Loucy (cell line): Measurements from ENCODE around the gene DDB1.

Experiments
- H2AFZ ChIP-seq: fragments of 200-600 bp; sonication (generic); 2 replicates; pipeline ENCODE4 v1.6.0; 2016; ENCODE audit warnings: antibody characterized with exemption, mild to moderate bottlenecking, low read length, moderate library complexity
- H3F3A ChIP-seq: fragments of 200-600 bp; 2 replicates; pipeline ENCODE4 v1.6.0; 2016; ENCODE audit warnings: antibody characterized with exemption, low read depth, mild to moderate bottlenecking
- H3K27me3 ChIP-seq: fragments of 200-600 bp; sonication (generic); 2 replicates; pipeline ENCODE4 v1.6.1; 2014; ENCODE audit warnings: low read length, mild to moderate bottlenecking; ENCODE audit not compliant: insufficient read depth, poor library complexity, severe bottlenecking
- H3K36me3 ChIP-seq: fragments of 200-600 bp; sonication (generic); 2 replicates; pipeline ENCODE4 v1.6.1; 2016; ENCODE audit warnings: low read length; ENCODE audit not compliant: insufficient read depth
- H3K4me1 ChIP-seq: fragments of 200-600 bp; sonication (generic); 2 replicates; pipeline ENCODE4 v1.5.1; 2014; ENCODE audit warnings: low read length, mild to moderate bottlenecking; ENCODE audit not compliant: insufficient read depth, poor library complexity, severe bottlenecking
- H3K4me2 ChIP-seq: fragments of 200-600 bp; sonication (generic); 2 replicates; pipeline ENCODE4 v1.6.0; 2014; ENCODE audit warnings: antibody characterized with exemption, low read length, low read depth, mild to moderate bottlenecking; ENCODE audit not compliant: poor library complexity, severe bottlenecking
- H3K4me3 ChIP-seq: fragments of 200-600 bp; sonication (generic); 2 replicates; pipeline ENCODE4 v1.5.1; 2014; ENCODE audit warnings: low read length, mild to moderate bottlenecking, mixed read lengths; ENCODE audit not compliant: poor library complexity, severe bottlenecking
- H3K79me2 ChIP-seq: fragments of 200-600 bp; sonication (generic); 2 replicates; pipeline ENCODE4 v1.6.1; 2014; ENCODE audit warnings: low read length; ENCODE audit not compliant: insufficient read depth
- H3K9ac ChIP-seq: fragments of 200-600 bp; sonication (generic); 2 replicates; pipeline ENCODE4 v1.6.0; 2014; ENCODE audit warnings: mild to moderate bottlenecking, low read depth, low read length, moderate library complexity; ENCODE audit not compliant: poor library complexity, severe bottlenecking
- H3K9me2 ChIP-seq: fragments of 200-600 bp; sonication (generic); replicated peaks from 2 replicates; pipeline ENCODE4 v1.6.1; 2016; ENCODE audit warnings: low read depth, low read length, mixed read lengths
- H3K9me3 ChIP-seq: fragments of 200-600 bp; sonication (generic); 2 replicates; pipeline ENCODE4 v1.6.1; 2014; ENCODE audit warnings: mild to moderate bottlenecking, antibody characterized with exemption, low read length, low read depth; ENCODE audit not compliant: insufficient read depth
- H4K20me1 ChIP-seq: fragments of 200-600 bp; sonication (generic); 2 replicates; pipeline ENCODE4 v1.6.0; 2014; ENCODE audit warnings: antibody characterized with exemption, low read length, mild to moderate bottlenecking; ENCODE audit not compliant: insufficient read depth, poor library complexity, severe bottlenecking
- EZH2phosphoT487 ChIP-seq: fragments of 200-600 bp; IDR thresholded peaks from 2 replicates; pipeline ENCODE4 v1.6.1; 2018; ENCODE audit warnings: antibody characterized with exemption, mild to moderate bottlenecking, moderate library complexity, borderline replicate concordance
- TF ChIP-seq, protein P1 (sequence below): fragments of 200-600 bp; sonication (generic); conservative IDR thresholded peaks from 2 replicates; pipeline ENCODE4 v1.5.1; 2014; ENCODE audit warnings: mild to moderate bottlenecking, antibody characterized with exemption, low read length

DDB1 gene

GRCh38 chr11:61275191-61275590 is 57.7 kb downstream of the DDB1 start:
- H3K4me2 ChIP-seq = no peak overlapping the region
- no peak overlapping the region for H3K9ac ChIP-seq
- no peaks in the 10 kb centered on the region for H3K9me2 ChIP-seq
- H4K20me1 ChIP-seq = no peaks in the 10 kb centered on the region
- H3K9me3 ChIP-seq = no peaks in the 10 kb centered on the region
- no peak overlapping the region for H2AFZ ChIP-seq
- H3K27me3 ChIP-seq = no peaks in the 10 kb centered on the region
- H3K4me3 ChIP-seq = no peak overlapping the region
- no peaks in the 10 kb centered on the region for H3F3A ChIP-seq
- no peak for TF ChIP-seq EZH2phosphoT487
- TF ChIP-seq, protein P1, sequence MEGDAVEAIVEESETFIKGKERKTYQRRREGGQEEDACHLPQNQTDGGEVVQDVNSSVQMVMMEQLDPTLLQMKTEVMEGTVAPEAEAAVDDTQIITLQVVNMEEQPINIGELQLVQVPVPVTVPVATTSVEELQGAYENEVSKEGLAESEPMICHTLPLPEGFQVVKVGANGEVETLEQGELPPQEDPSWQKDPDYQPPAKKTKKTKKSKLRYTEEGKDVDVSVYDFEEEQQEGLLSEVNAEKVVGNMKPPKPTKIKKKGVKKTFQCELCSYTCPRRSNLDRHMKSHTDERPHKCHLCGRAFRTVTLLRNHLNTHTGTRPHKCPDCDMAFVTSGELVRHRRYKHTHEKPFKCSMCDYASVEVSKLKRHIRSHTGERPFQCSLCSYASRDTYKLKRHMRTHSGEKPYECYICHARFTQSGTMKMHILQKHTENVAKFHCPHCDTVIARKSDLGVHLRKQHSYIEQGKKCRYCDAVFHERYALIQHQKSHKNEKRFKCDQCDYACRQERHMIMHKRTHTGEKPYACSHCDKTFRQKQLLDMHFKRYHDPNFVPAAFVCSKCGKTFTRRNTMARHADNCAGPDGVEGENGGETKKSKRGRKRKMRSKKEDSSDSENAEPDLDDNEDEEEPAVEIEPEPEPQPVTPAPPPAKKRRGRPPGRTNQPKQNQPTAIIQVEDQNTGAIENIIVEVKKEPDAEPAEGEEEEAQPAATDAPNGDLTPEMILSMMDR = no peak
- no peaks in the 10 kb centered on the region for H3K79me2 ChIP-seq
- H3K4me1 ChIP-seq = no peaks in the 10 kb centered on the region
- no peaks in the 10 kb centered on the region for H3K36me3 ChIP-seq

DNA sequence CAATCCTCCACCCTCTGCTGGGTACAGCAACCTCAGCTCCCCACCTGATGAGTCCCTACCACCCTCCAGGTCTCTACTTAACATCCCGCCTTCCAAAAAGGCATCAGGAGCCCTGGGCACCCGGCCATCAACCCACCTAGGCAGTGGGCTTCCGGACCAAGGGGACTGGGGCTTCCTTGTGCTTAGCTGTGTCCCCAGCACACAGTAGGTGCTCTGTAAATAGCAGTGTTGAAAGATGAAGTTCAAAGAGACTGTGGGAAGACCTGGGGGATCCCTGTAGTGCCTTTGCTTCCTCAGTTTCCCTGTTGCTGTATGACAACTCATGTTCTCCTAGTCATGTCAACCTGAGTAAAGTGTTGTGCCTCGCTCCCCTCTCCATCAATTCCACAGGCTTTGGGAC is 58.8 kb downstream of the DDB1 start:
- TF ChIP-seq, protein P1 = no peak
- no peak for TF ChIP-seq EZH2phosphoT487
- H2AFZ ChIP-seq = no peak overlapping the region
- H3K9ac ChIP-seq = no peak overlapping the region
- no peaks in the 10 kb centered on the region for H3K9me3 ChIP-seq
- no peaks in the 10 kb centered on the region for H3K36me3 ChIP-seq
- no peaks in the 10 kb centered on the region for H3K27me3 ChIP-seq
- no peak overlapping the region for H3K4me2 ChIP-seq
- H3K9me2 ChIP-seq = no peaks in the 10 kb centered on the region
- H3K4me1 ChIP-seq = no peaks in the 10 kb centered on the region
- no peaks in the 10 kb centered on the region for H3K79me2 ChIP-seq
- no peak overlapping the region for H3K4me3 ChIP-seq
- H3F3A ChIP-seq = no peaks in the 10 kb centered on the region
- H4K20me1 ChIP-seq = no peaks in the 10 kb centered on the region

GRCh38 chr11:61273178-61274078 is 59.5 kb downstream of the DDB1 start:
- H3K9ac ChIP-seq = no peak overlapping the region

More at GRCh38 chr11:61273178-61274078, 59.5 kb downstream of the DDB1 start:
- Histone ChIP-seq H3K27me3 (no peaks in the 10 kb centered on the region), H3K9me2 (no peaks in the 10 kb centered on the region), H3K4me2 (no peak overlapping the region), H3F3A (no peaks in the 10 kb centered on the region), H4K20me1 (no peaks in the 10 kb centered on the region), H3K79me2 (no peaks in the 10 kb centered on the region), H2AFZ (no peak overlapping the region), H3K4me3 (no peak overlapping the region), H3K36me3 (no peaks in the 10 kb centered on the region), H3K4me1 (no peaks in the 10 kb centered on the region), H3K9me3 (no peaks in the 10 kb centered on the region)
- no peak for TF ChIP-seq EZH2phosphoT487
- TF ChIP-seq, protein P1 = no peak
